HPDE6-E6E7 (cell line): ENCODE data around the gene SKA1.
"Not testable (repeated sequence)": the region's sequence is repeated elsewhere in the genome, so short reads cannot be mapped to it uniquely, and the experiment has no call there.

ENCODE experiments used
- DNase-seq: peaks from one replicate; pipeline ENCODE4 v3.0.0; 2011; ENCODE audit warnings: missing footprints; ENCODE audit errors: extremely low spot score

The SKA1 gene

GRCh38 chr18:50429207-50429948 lies 54.5 kb downstream of the SKA1 start:
- DNase-seq, result no peak

- no peak for DNase-seq
Observed at GRCh38 chr18:50432915-50433314, 58.1 kb downstream of the SKA1 start.

- DNase-seq, result not testable (repeated sequence)
Observed at GRCh38 chr18:50436742-50437141, 61.9 kb downstream of the SKA1 start.

- no peak for DNase-seq
Observed at GRCh38 chr18:50439460-50440015, 64.7 kb downstream of the SKA1 start.

GRCh38 chr18:50441016-50441415 lies 66.2 kb downstream of the SKA1 start:
- DNase-seq, result no peak

GRCh38 chr18:50441501-50441900 lies 66.7 kb downstream of the SKA1 start:
- DNase-seq, result no peak
